CD14-positive monocyte (primary cell): ENCODE data around the gene TES. TPM values are rescaled to one million over a fixed set of nuclear protein-coding genes. Genes with fewer than 3 reads are reported as not detected.

Source experiments
- DNase-seq, 3 donors: peaks; one replicate each; pipeline ENCODE4 v3.0.0-alpha.2; 2011 to 2022
- H2AFZ ChIP-seq: 2 replicates; pipeline ENCODE4 v1.6.0; 2012; ENCODE audit warnings: mild to moderate bottlenecking, low read depth, low read length, inconsistent platforms; ENCODE audit not compliant: insufficient read depth, poor library complexity, severe bottlenecking
- H3K27ac ChIP-seq, 2 donors: 1 replicate in 1 of 2; 2 replicates in 1 of 2; pipeline ENCODE4 v1.5.1; 2012 to 2013; ENCODE audit warnings: low read length in 2 of 2, control low read depth in 1 of 2, inconsistent platforms in 1 of 2, low read depth in 1 of 2, mild to moderate bottlenecking in 1 of 2
- H3K27me3 ChIP-seq, 2 donors: one replicate each; pipeline versions ENCODE4 v1.6.0 to v1.6.1; 2011 to 2013; ENCODE audit warnings: low read length in 2 of 2; ENCODE audit not compliant: control insufficient read depth in 2 of 2, insufficient read depth in 2 of 2
- H3K36me3 ChIP-seq, 2 donors: replicated peaks in 1 of 2; 1 replicate in 1 of 2; 2 replicates in 1 of 2; pipeline versions ENCODE4 v1.5.1 to v1.6.1; 2012 to 2013; ENCODE audit warnings: low read length in 2 of 2, control low read depth in 1 of 2, inconsistent platforms in 1 of 2, mild to moderate bottlenecking in 1 of 2; ENCODE audit not compliant: insufficient read depth in 2 of 2, control insufficient read depth in 1 of 2
- H3K4me1 ChIP-seq, 2 donors: 1 replicate in 1 of 2; 2 replicates in 1 of 2; pipeline versions ENCODE4 v1.5.1 to v1.6.1; 2012 to 2013; ENCODE audit warnings: low read length in 2 of 2, control low read depth in 1 of 2, inconsistent platforms in 1 of 2, mild to moderate bottlenecking in 1 of 2, moderate library complexity in 1 of 2; ENCODE audit not compliant: insufficient read depth in 2 of 2, control insufficient read depth in 1 of 2
- H3K4me2 ChIP-seq: replicated peaks from 2 replicates; pipeline ENCODE3; 2012; ENCODE audit warnings: low read length, moderate library complexity, mild to moderate bottlenecking; ENCODE audit not compliant: poor library complexity, severe bottlenecking; ENCODE audit errors: extremely low read depth
- H3K4me3 ChIP-seq, 3 experiments: fragments of 200-600 bp in 1 of 3; sonication (generic) in 1 of 3; replicated peaks in 1 of 3; 1 replicate in 2 of 3; 2 replicates in 1 of 3; pipeline ENCODE4 v1.5.1; 2011 to 2013; ENCODE audit warnings: low read length in 3 of 3, mild to moderate bottlenecking in 3 of 3, control low read depth in 2 of 3, low read depth in 2 of 3, inconsistent platforms in 1 of 3, moderate library complexity in 1 of 3
- H3K79me2 ChIP-seq: 2 replicates; pipeline ENCODE4 v1.6.0; 2012; ENCODE audit warnings: mild to moderate bottlenecking, control low read depth, inconsistent platforms, low read length, moderate library complexity; ENCODE audit not compliant: insufficient read depth
- H3K9ac ChIP-seq: 2 replicates; pipeline ENCODE4 v1.6.0; 2017; ENCODE audit warnings: low read length, mild to moderate bottlenecking; ENCODE audit not compliant: insufficient read depth, poor library complexity, severe bottlenecking
- H3K9me3 ChIP-seq, 2 donors: replicated peaks in 1 of 2; 1 replicate in 1 of 2; 2 replicates in 1 of 2; pipeline versions ENCODE4 v1.5.1 to v1.6.1; 2012 to 2013; ENCODE audit warnings: low read length in 2 of 2, control low read depth in 1 of 2; ENCODE audit not compliant: control insufficient read depth in 1 of 2, insufficient read depth in 1 of 2
- H4K20me1 ChIP-seq: 2 replicates; pipeline ENCODE4 v1.6.0; 2012; ENCODE audit warnings: mild to moderate bottlenecking, low read length, control low read depth, moderate library complexity; ENCODE audit not compliant: insufficient read depth
- H3K27ac Mint-ChIP-seq, 7 donors: one replicate each; pipeline ENCODE4 v1.8.0; 2020; ENCODE audit warnings: mild to moderate bottlenecking in 7 of 7, mixed read lengths in 7 of 7, moderate library complexity in 6 of 7, inconsistent platforms in 2 of 7
- H3K27me3 Mint-ChIP-seq, 3 donors: one replicate each; pipeline ENCODE4 v1.8.0; 2021 to 2022; ENCODE audit warnings: low read depth in 3 of 3, mild to moderate bottlenecking in 3 of 3, mixed read lengths in 3 of 3, moderate library complexity in 3 of 3, inconsistent platforms in 1 of 3
- H3K36me3 Mint-ChIP-seq, 2 donors: one replicate each; pipeline ENCODE4 v1.8.0; 2020; ENCODE audit warnings: mixed read lengths in 2 of 2, inconsistent platforms in 1 of 2, mild to moderate bottlenecking in 1 of 2
- H3K4me1 Mint-ChIP-seq: one replicate; pipeline ENCODE4 v1.8.0; 2020; ENCODE audit warnings: mild to moderate bottlenecking, mixed read lengths
- H3K4me3 Mint-ChIP-seq, 2 donors: one replicate each; pipeline ENCODE4 v1.8.0; 2020; ENCODE audit warnings: mild to moderate bottlenecking in 2 of 2, mixed read lengths in 2 of 2, moderate library complexity in 1 of 2
- H3K9me3 Mint-ChIP-seq, 7 donors: one replicate each; pipeline ENCODE4 v1.8.0; 2020 to 2022; ENCODE audit warnings: mixed read lengths in 7 of 7, mild to moderate bottlenecking in 6 of 7, moderate library complexity in 6 of 7, inconsistent platforms in 2 of 7
- WGBS: methylation state at CpG from one replicate; pipeline ENCODE4 v1.1.5; 2013; ENCODE audit warnings: missing lambda C conversion rate; ENCODE audit not compliant: insufficient coverage; 5-methylcytosine and 5-hydroxymethylcytosine counted together
- intact Hi-C, 2 donors: fragments of 100-400 bp; cut with micrococcal nuclease; formaldehyde crosslinking; loops; one replicate each; pipeline versions ENCODE4 v1.15.0 to v1.15.1; 2023
- polyA plus RNA-seq, 3 donors: library from polyadenylated mRNA; depleted of rRNA in 1 of 3; unstranded in 2 of 3; stranded (reverse) in 1 of 3; fragments of 300-500 nt in 2 of 3; fragments of >200 nt in 1 of 3; fragmentation: Illumina TruSeq in 2 of 3; gene quantifications; 1 replicate in 2 of 3; 2 replicates in 1 of 3; pipeline ENCODE4 v1.2.3, GENCODE V29; 2012 to 2021
- TF ChIP-seq, protein P1 (sequence below): fragments of 200-600 bp; IDR thresholded peaks from one replicate; pipeline ENCODE4 v1.8.0; 2022; ENCODE audit warnings: antibody characterized with exemption, mild to moderate bottlenecking

The TES gene
- polyA plus RNA-seq, 3 donors, result 61.7 to 104 (median 89.0) TPM

- no peaks in the 10 kb centered on the region for H3K27me3 Mint-ChIP-seq
- H3K27ac ChIP-seq, result no peak overlapping the region
- peaks cover 7% of the 10 kb centered on the region in 2 donors for H3K4me1 ChIP-seq
- no peak overlapping the region for H3K9ac ChIP-seq
- H3K4me1 Mint-ChIP-seq, result peaks cover 9% of the 10 kb centered on the region
- H3K27ac Mint-ChIP-seq, result peak overlapping the region in 2 of 7 donors; percentile 46 to 61
- H3K4me3 Mint-ChIP-seq, result no peak overlapping the region
- H3K4me2 ChIP-seq, result no peak overlapping the region
- H3K36me3 Mint-ChIP-seq, result peaks cover 43 to 55% of the 10 kb centered on the region in 2 donors
- intact Hi-C loops, result loop anchor here in 1 of 2 donors (5.0 to 10.0 kb wide), 2 partner anchors 62 to 104 kb away; no protein-coding TSS in a partner anchor
- H2AFZ ChIP-seq, result no peak overlapping the region
- H4K20me1 ChIP-seq, result peaks cover 97% of the 10 kb centered on the region
- H3K4me3 ChIP-seq, result no peak overlapping the region
- no peaks in the 10 kb centered on the region for H3K9me3 ChIP-seq
- TF ChIP-seq, protein P1, sequence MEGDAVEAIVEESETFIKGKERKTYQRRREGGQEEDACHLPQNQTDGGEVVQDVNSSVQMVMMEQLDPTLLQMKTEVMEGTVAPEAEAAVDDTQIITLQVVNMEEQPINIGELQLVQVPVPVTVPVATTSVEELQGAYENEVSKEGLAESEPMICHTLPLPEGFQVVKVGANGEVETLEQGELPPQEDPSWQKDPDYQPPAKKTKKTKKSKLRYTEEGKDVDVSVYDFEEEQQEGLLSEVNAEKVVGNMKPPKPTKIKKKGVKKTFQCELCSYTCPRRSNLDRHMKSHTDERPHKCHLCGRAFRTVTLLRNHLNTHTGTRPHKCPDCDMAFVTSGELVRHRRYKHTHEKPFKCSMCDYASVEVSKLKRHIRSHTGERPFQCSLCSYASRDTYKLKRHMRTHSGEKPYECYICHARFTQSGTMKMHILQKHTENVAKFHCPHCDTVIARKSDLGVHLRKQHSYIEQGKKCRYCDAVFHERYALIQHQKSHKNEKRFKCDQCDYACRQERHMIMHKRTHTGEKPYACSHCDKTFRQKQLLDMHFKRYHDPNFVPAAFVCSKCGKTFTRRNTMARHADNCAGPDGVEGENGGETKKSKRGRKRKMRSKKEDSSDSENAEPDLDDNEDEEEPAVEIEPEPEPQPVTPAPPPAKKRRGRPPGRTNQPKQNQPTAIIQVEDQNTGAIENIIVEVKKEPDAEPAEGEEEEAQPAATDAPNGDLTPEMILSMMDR, result no peak
- H3K9me3 Mint-ChIP-seq, result peaks cover 0 to 7% (median 4%) of the 10 kb centered on the region in 7 donors
- WGBS, result 20% methylated on average over 1 of the region's 3 CpGs
- peaks cover 23 to 59% of the 10 kb centered on the region in 2 donors for H3K36me3 ChIP-seq
- DNase-seq, result no peak
- peaks cover 60% of the 10 kb centered on the region for H3K79me2 ChIP-seq
- H3K27me3 ChIP-seq, result no peaks in the 10 kb centered on the region
Observed at GRCh38 chr7:116239020-116239419, 28.7 kb downstream of the TES start.

DNA sequence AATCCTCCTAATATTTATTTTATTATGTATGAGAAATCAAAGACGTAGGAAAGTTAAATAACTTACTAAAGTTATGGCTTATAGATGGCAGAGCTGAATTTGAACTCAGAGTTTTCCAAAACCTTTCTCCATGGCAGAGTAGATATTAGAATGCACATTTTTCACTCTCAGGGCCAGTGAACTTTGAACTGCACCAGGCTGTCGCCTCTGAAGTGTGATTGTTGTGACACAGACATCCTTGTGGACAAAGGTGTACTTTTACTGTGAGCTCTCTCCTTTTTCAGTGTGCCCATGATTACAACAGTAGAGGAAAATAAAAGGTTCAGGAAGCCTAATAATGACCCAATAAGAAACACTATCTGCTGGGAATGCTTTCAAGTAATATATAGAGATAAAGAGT lies 29.1 kb downstream of the TES start:
- Histone ChIP-seq H3K9me3 (peaks cover 0 to 2% of the 10 kb centered on the region in 2 donors), H3K4me2 (no peak overlapping the region), H3K79me2 (peaks cover 56% of the 10 kb centered on the region), H3K36me3 (peaks cover 23 to 62% of the 10 kb centered on the region in 2 donors), H3K27me3 (no peaks in the 10 kb centered on the region), H3K4me1 (peaks cover 3 to 4% of the 10 kb centered on the region in 2 donors), H3K27ac (no peak overlapping the region), H2AFZ (no peak overlapping the region), H3K9ac (no peak overlapping the region), H3K4me3 (no peak overlapping the region), H4K20me1 (peaks cover 96% of the 10 kb centered on the region)
- H3K36me3 Mint-ChIP-seq, result peaks cover 47 to 58% of the 10 kb centered on the region in 2 donors
- intact Hi-C loops, result loop anchor here in 1 of 2 donors (5.0 to 10.0 kb wide), 2 partner anchors 62 to 105 kb away; no protein-coding TSS in a partner anchor
- no peak overlapping the region for H3K27ac Mint-ChIP-seq
- WGBS, result no CpG with 5 or more reads among the region's 2 CpGs
- no peaks in the 10 kb centered on the region for H3K27me3 Mint-ChIP-seq
- TF ChIP-seq, protein P1, result no peak
- H3K4me1 Mint-ChIP-seq, result peaks cover 6% of the 10 kb centered on the region
- H3K4me3 Mint-ChIP-seq, result no peak overlapping the region
- DNase-seq, result no peak
- peaks cover 1 to 9% (median 5%) of the 10 kb centered on the region in 7 donors for H3K9me3 Mint-ChIP-seq
